CD4-positive, alpha-beta T cell treated with Interleukin-4 for 4 hours (primary cell): Measurements from ENCODE around the gene DMXL2.

Source experiments
- DNase-seq: peaks from one replicate; pipeline ENCODE4 v3.0.0-alpha.2; 2020

Gene DMXL2

GRCh38 chr15:51401872-51402517 lies 220.6 kb downstream of the DMXL2 start:
- DNase-seq = no peak

- no peak for DNase-seq
Measured at GRCh38 chr15:51401051-51401780, 221.4 kb downstream of the DMXL2 start.

DNA sequence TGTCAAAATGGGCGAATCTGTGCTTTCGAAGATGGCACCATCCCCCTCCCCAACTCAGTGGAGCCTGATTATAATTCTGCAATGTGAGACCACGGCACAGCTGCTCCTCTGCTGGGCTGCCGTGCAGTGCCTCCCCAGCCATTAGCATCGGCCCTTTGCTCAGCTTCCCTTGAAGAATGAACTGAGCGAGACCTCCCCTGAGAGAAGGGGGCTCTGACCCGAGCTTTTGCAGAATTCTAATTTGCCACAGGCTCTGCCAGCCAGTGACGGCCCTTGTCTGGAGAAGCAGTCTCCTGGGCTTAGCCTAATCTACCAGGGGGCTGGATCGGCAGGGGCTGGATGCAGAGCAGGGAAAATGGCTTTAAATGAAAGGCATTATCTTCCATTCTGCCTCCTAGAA lies 223.9 kb downstream of the DMXL2 start:
- DNase-seq = no peak
